ENCODE measurements around the gene IL1A. TPM values are rescaled to one million over a fixed set of nuclear protein-coding genes. Genes with fewer than 3 reads are reported as not detected.

The IL1A gene
- total RNA-seq, 1 experiment from 2014 or later, result 6.3 TPM

- CTCF ChIA-PET, result no interaction called here
- no peak overlapping the region for H3K27ac ChIP-seq (ENCODE audit: low read depth, low read length, poor library complexity, severe bottlenecking)
- no peaks in the 10 kb centered on the region for H3K27me3 ChIP-seq (replicated peaks; ENCODE audit: insufficient read depth, low read depth, low read length, poor library complexity)
- intact Hi-C loops (cut with micrococcal nuclease; ENCODE audit: unreplicated experiment), result no loop called here
- H3K4me3 ChIP-seq (ENCODE audit: low read depth, low read length, poor library complexity, severe bottlenecking), result no peak overlapping the region
- POLR2A ChIA-PET (ENCODE audit: low non-redundant PET), result interaction anchor here (0.7 kb wide), 1 partner anchor 37 kb away, joined by 4 read pairs; no protein-coding TSS in a partner anchor
- TF ChIP-seq CTCF (conservative IDR thresholded peaks at IDR 0.05; ENCODE audit: low read depth, low read length) (no peak), EZH2 (IDR thresholded peaks at IDR 0.05; ENCODE audit: borderline replicate concordance, low read depth, low read length, poor library complexity, severe bottlenecking) (no peak)
- BruUV-seq (replicated peaks), result no TSS peak
- peaks cover 13% of the 10 kb centered on the region for H3K4me1 ChIP-seq (ENCODE audit: insufficient read depth, low read length, poor library complexity, severe bottlenecking)
- H3K36me3 ChIP-seq (ENCODE audit: insufficient read depth, low read length, poor library complexity, severe bottlenecking), result no peaks in the 10 kb centered on the region
- DNase-seq (ENCODE audit: low spot score), result no peak
- no peaks in the 10 kb centered on the region for H3K9me3 ChIP-seq (ENCODE audit: low read depth, low read length, poor library complexity, severe bottlenecking)
These were observed 34.0 kb upstream of the IL1A start for GRCh38 chr2:112818094-112818902.

GRCh38 chr2:112817082-112817689 is 32.9 kb upstream of the IL1A start:
- intact Hi-C loops (cut with micrococcal nuclease; ENCODE audit: unreplicated experiment), result no loop called here
- H3K27ac ChIP-seq (ENCODE audit: low read depth, low read length, poor library complexity, severe bottlenecking), result no peak overlapping the region
- H3K4me1 ChIP-seq (ENCODE audit: insufficient read depth, low read length, poor library complexity, severe bottlenecking), result peaks cover 24% of the 10 kb centered on the region
- BruUV-seq (replicated peaks), result no TSS peak
- TF ChIP-seq EZH2 (IDR thresholded peaks at IDR 0.05; ENCODE audit: borderline replicate concordance, low read depth, low read length, poor library complexity, severe bottlenecking) (no peak), CTCF (conservative IDR thresholded peaks at IDR 0.05; ENCODE audit: low read depth, low read length) (no peak)
- POLR2A ChIA-PET (ENCODE audit: low non-redundant PET), result no interaction called here
- no peak overlapping the region for H3K4me3 ChIP-seq (ENCODE audit: low read depth, low read length, poor library complexity, severe bottlenecking)
- CTCF ChIA-PET, result no interaction called here
- H3K36me3 ChIP-seq (ENCODE audit: insufficient read depth, low read length, poor library complexity, severe bottlenecking), result no peaks in the 10 kb centered on the region
- H3K9me3 ChIP-seq (ENCODE audit: low read depth, low read length, poor library complexity, severe bottlenecking), result no peaks in the 10 kb centered on the region
- DNase-seq (ENCODE audit: low spot score), result no peak
- no peaks in the 10 kb centered on the region for H3K27me3 ChIP-seq (replicated peaks; ENCODE audit: insufficient read depth, low read depth, low read length, poor library complexity)

- Histone ChIP-seq H3K4me1 (ENCODE audit: insufficient read depth, low read length, poor library complexity, severe bottlenecking) (peaks cover 30% of the 10 kb centered on the region), H3K9me3 (ENCODE audit: low read depth, low read length, poor library complexity, severe bottlenecking) (no peaks in the 10 kb centered on the region), H3K27ac (ENCODE audit: low read depth, low read length, poor library complexity, severe bottlenecking) (peak overlapping the region; percentile 44), H3K36me3 (ENCODE audit: insufficient read depth, low read length, poor library complexity, severe bottlenecking) (no peaks in the 10 kb centered on the region), H3K27me3 (replicated peaks; ENCODE audit: insufficient read depth, low read depth, low read length, poor library complexity) (no peaks in the 10 kb centered on the region), H3K4me3 (ENCODE audit: low read depth, low read length, poor library complexity, severe bottlenecking) (no peak overlapping the region)
- intact Hi-C loops (cut with micrococcal nuclease; ENCODE audit: unreplicated experiment), result no loop called here
- no peak for TF ChIP-seq EZH2 (IDR thresholded peaks at IDR 0.05; ENCODE audit: borderline replicate concordance, low read depth, low read length, poor library complexity, severe bottlenecking)
- no TSS peak for BruUV-seq (replicated peaks)
- ChIA-PET POLR2A (ENCODE audit: low non-redundant PET) (no interaction called here), CTCF (no interaction called here)
- DNase-seq (ENCODE audit: low spot score), result peak; percentile 49
These were observed 30.0 kb upstream of the IL1A start for GRCh38 chr2:112814278-112814677.
